IPS-18a (cell line): Measurements from ENCODE around the gene RIBC1.
"Not testable (repeated sequence)": the region's sequence is repeated elsewhere in the genome, so short reads cannot be mapped to it uniquely, and the experiment has no call there.

ENCODE experiments used
- H3K27ac ChIP-seq: one replicate; pipeline ENCODE4 v1.5.1; 2013; ENCODE audit warnings: low read length
- H3K27me3 ChIP-seq: one replicate; pipeline ENCODE4 v1.6.1; 2013; ENCODE audit warnings: mild to moderate bottlenecking, low read length; ENCODE audit not compliant: control insufficient read depth, insufficient read depth
- H3K36me3 ChIP-seq: one replicate; pipeline ENCODE4 v1.6.1; 2013; ENCODE audit warnings: low read depth, low read length; ENCODE audit not compliant: control insufficient read depth
- H3K4me1 ChIP-seq: one replicate; pipeline ENCODE4 v1.6.1; 2013; ENCODE audit warnings: low read depth, low read length; ENCODE audit not compliant: control insufficient read depth
- H3K4me3 ChIP-seq: one replicate; pipeline ENCODE4 v1.5.1; 2013; ENCODE audit warnings: low read length
- H3K9ac ChIP-seq: one replicate; pipeline ENCODE4 v1.6.1; 2013; ENCODE audit warnings: mild to moderate bottlenecking, low read length, moderate library complexity
- H3K9me3 ChIP-seq: one replicate; pipeline ENCODE4 v1.6.1; 2013; ENCODE audit warnings: low read depth, low read length; ENCODE audit not compliant: control insufficient read depth

The RIBC1 gene

DNA sequence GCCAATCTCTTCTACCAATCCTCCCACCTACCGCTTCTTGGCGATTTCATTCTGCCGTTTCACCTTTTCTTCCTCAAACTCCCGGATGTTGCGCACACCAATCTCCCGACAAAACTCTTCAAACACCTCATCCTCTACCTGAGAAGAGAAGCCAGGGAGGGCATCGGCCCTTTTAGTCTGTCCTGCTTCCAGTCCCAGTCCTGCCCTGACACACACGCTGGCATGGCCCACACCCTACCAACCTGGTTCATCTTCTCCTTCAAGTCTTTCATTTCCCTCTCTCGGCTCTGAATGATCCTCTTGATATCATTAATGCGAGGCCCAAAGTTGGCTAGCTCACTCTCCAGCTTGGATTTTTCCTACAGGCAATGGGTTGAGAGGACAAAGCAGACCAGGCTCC, 19.1 kb upstream of the RIBC1 start:
- Histone ChIP-seq H3K27ac (no peak overlapping the region), H3K27me3 (no peaks in the 10 kb centered on the region), H3K4me1 (no peaks in the 10 kb centered on the region), H3K9ac (no peak overlapping the region), H3K9me3 (peaks cover 13% of the 10 kb centered on the region), H3K36me3 (peaks cover 60% of the 10 kb centered on the region), H3K4me3 (no peak overlapping the region)

DNA sequence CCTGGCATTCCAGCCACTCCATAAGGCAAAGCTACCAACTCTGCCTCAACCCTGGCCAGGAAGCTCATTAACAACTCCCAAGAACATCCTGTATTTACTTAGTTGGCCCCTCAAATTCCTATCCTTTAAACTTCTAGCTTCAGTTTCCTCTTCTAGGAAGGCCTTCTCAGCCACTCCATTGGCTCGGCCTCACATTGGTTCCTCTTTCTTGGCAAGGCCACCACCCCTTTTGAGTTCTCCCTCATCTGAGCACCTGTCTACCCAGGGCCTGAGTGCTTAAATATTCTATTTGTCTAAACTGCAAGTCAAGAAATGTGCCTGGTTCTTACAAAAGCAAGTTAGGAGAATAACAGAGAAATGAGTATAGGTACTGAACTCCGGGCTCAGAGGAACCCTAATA, 10.2 kb upstream of the RIBC1 start:
- Histone ChIP-seq H3K27ac (no peak overlapping the region), H3K9ac (no peak overlapping the region), H3K4me3 (no peak overlapping the region), H3K36me3 (peaks cover 47% of the 10 kb centered on the region), H3K9me3 (peaks cover 7% of the 10 kb centered on the region), H3K27me3 (no peaks in the 10 kb centered on the region), H3K4me1 (no peaks in the 10 kb centered on the region)

DNA sequence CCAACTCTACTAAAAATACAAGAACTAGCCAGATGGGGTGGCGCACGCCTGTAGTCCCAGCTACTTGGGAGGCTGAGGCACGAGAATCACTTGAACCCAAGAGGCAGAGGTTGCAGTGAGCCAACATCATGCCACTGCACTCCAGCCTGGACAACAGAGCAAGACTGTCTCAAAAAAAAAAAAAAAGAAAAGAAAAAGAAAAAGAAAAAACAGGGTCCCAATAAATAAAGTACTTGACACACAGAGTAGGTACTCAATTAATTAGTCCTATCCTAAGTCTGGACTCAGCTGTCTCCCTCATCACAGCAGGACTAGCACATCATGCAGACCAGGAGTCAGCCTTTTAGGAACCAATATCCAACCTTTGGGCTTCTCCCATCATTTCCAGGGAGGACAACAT, 2.3 kb upstream of the RIBC1 start:
- not testable (repeated sequence) for H3K4me1 ChIP-seq, H3K4me3 ChIP-seq, H3K9me3 ChIP-seq, H3K9ac ChIP-seq, H3K27me3 ChIP-seq, H3K27ac ChIP-seq, H3K36me3 ChIP-seq

DNA sequence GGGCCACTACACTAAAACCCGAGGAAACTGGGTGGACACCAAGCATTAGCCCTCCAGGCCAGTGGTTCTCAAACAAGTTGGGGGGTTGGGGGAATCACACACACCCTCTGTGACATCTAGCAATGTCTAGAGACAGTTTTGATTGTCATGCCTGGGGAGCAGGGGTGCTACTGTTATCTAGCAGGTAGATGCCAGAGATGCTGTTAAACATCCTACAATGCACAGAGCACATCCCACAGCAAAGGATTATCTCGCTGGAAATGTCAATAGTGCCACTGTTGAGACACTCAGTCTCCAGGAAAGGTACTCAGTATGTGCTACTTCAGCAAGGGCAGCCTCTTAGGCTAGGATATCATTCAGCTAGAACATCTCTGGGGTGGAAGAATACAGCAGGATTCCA, 1.5 kb upstream of the RIBC1 start:
- Histone ChIP-seq H3K36me3 (no peaks in the 10 kb centered on the region), H3K27me3 (no peaks in the 10 kb centered on the region), H3K4me1 (peaks cover 4% of the 10 kb centered on the region), H3K27ac (no peak overlapping the region), H3K9ac (peak overlapping the region; percentile 98), H3K9me3 (no peaks in the 10 kb centered on the region), H3K4me3 (peak overlapping the region; percentile 93)

DNA sequence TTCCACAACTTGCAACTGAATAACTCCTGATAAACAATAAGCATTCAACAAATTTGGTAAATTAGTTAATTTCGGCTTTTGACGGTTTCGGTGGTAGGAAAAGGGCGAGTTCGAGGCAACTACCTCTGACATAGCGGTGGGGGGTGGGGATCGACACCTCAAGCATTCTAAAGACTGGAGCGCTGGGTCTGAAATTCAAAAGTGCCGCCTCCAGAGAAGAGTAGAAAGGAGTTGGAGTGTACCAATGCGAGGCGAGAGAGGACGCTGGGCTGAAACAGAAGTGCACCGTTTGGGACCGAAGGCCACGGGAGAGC, 944 bp upstream of the RIBC1 start:
- peaks cover 4% of the 10 kb centered on the region for H3K4me1 ChIP-seq
- H3K36me3 ChIP-seq = no peaks in the 10 kb centered on the region
- H3K9ac ChIP-seq = peak overlapping the region; percentile 98
- peak overlapping the region; percentile 90 for H3K27ac ChIP-seq
- H3K4me3 ChIP-seq = peak overlapping the region; percentile 93
- H3K9me3 ChIP-seq = no peaks in the 10 kb centered on the region
- no peaks in the 10 kb centered on the region for H3K27me3 ChIP-seq

DNA sequence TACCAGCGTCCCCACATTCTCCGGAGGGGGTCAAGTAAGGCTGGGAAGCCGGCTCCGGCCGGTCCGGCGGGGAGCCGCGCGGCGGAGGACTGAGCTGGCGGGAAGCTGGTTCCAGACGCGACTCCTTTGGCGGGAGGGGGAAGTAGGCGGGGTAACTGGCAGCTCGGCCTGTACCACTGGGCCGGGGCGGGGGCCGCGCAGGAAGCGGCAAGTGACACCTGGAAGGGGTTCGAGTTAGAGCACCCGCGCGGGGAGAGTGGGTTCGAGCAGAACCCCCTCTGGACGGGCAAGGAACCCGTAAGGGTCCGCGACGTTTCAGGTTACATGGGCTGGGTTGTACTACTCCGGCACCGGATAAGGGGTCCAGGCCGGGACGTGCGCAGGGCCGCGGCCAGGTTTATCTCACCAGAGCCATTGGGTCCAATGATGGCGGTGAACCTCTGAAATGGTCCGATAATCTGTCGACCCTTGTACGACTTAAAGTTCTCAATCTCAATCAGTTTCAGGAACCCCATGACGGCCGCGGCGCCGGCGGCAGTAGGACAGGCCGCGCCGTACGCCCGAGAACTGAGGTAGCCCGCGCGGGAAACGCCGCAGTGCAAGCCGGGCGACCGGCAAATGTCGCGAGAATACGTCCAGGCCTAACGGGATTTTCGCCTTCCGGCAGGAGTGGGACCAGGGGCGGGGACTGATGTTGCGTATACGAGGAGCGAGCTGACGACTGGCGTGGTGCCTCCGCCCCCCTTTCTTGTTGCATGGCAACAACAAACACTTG, 400 bp upstream of the RIBC1 start, which contains the start of gene SMC1A:
Gene SMC1A, minus strand, starts transcription at position 569 of the 775 bp plus-strand sequence. Its CDS starts 54 bp downstream, at position 515.
- H3K36me3 ChIP-seq = no peaks in the 10 kb centered on the region
- peak within 1 kb of the TSS; percentile 90 for H3K27ac ChIP-seq
- H3K27me3 ChIP-seq = no peaks in the 10 kb centered on the region
- H3K4me1 ChIP-seq = peaks cover 4% of the 10 kb centered on the region
- H3K4me3 ChIP-seq = peak within 1 kb of the TSS; percentile 93
- H3K9ac ChIP-seq = peak within 1 kb of the TSS; percentile 98
- H3K9me3 ChIP-seq = no peaks in the 10 kb centered on the region

DNA sequence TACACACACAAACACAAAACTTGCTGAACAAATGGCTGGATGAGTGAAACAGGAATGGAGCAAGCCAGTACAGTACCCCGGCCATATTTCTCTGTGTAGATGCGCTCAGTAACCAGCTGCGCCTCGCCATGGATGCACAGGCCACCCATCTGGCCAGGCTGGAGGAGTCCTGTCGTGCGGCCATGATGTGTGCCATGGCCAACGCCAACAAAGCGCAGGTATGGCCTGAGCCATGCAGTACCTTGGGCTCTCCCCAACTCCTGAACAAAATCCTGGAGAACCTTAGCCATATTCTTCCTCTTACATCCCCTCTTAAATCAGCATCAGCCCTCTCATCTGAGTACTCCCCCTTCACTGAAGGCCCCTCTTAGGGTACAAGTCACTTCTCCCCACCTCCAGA, 7.1 kb downstream of the RIBC1 start:
- Histone ChIP-seq H3K9ac (no peak overlapping the region), H3K9me3 (peaks cover 3% of the 10 kb centered on the region), H3K36me3 (no peaks in the 10 kb centered on the region), H3K4me3 (no peak overlapping the region), H3K27ac (no peak overlapping the region), H3K4me1 (no peaks in the 10 kb centered on the region), H3K27me3 (no peaks in the 10 kb centered on the region)

DNA sequence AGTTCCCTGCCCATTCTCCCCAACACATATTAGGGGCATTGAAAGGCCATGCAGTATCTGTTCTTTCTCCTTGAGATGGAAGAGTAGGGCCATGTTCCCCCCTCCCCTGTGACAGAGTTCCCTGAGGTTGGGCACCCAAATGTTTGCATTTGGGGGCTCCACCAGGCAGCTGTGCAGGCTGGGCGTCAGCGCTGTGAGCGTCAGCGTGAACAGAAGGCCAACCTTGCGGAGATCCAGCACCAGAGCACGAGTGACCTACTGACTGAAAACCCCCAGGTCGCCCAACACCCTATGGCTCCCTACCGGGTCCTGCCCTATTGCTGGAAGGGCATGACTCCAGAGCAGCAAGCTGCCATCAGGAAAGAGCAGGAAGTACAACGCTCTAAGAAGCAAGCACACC, 7.6 kb downstream of the RIBC1 start:
- H3K4me3 ChIP-seq = no peak overlapping the region
- no peak overlapping the region for H3K27ac ChIP-seq
- no peaks in the 10 kb centered on the region for H3K4me1 ChIP-seq
- no peaks in the 10 kb centered on the region for H3K27me3 ChIP-seq
- no peaks in the 10 kb centered on the region for H3K36me3 ChIP-seq
- peaks cover 3% of the 10 kb centered on the region for H3K9me3 ChIP-seq
- no peak overlapping the region for H3K9ac ChIP-seq

DNA sequence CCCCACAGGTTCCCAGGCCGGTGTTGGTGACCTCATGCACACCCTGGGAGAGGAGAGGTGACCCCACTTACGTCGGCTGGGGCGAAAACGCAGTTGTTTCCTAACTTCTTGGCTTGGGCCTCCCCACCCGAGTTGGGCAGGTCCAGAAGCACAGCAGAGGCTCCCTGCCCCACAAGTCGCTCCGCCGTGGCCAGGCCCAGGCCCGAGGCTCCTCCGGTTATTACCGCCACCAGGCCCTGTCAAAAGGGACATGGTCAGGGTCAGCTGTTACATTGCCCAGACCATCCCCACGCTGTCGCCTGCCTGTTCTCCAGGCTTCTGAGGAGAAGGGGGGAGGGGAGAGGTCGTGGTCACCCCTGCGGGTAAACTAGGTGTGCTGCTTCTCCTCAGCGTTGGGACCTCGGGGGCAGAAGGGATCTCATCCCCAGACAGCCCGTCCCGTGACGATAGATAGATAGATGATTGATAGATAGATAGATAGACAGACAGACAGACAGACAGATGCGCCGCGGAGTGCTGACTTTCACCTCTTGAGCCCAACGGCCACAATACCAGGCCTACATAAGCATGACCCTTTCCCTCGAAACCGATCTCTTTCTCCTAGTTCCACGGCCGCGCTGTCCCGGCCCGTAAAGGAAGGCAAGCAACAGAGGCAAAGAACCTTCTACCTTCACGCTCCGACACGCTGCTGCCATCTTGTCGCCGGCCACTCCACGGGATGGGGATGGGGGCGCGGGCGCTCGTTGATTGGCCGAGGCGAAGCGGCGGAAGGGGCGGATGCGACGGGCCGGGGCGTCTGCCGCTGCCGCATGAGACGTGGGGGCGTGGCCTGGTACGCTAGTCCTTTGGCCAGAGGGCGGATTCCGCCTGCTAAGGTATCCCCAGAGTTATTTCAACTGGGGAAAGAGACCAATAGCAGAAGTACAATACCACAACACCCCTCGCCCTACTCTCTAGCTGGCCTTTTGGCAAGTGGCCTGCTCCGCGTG, 11.3 kb downstream of the RIBC1 start, which contains the start of gene HSD17B10:
Gene HSD17B10, minus strand, starts transcription at position 720 of the 989 bp plus-strand sequence. Its CDS starts 25 bp downstream, at position 695.
- no peaks in the 10 kb centered on the region for H3K36me3 ChIP-seq
- peaks cover 3% of the 10 kb centered on the region for H3K9me3 ChIP-seq
- peak within 1 kb of the TSS; percentile 52 for H3K9ac ChIP-seq
- no peak within 1 kb of the TSS for H3K27ac ChIP-seq
- H3K4me1 ChIP-seq = no peaks in the 10 kb centered on the region
- H3K4me3 ChIP-seq = peak within 1 kb of the TSS; percentile 76
- H3K27me3 ChIP-seq = no peaks in the 10 kb centered on the region

DNA sequence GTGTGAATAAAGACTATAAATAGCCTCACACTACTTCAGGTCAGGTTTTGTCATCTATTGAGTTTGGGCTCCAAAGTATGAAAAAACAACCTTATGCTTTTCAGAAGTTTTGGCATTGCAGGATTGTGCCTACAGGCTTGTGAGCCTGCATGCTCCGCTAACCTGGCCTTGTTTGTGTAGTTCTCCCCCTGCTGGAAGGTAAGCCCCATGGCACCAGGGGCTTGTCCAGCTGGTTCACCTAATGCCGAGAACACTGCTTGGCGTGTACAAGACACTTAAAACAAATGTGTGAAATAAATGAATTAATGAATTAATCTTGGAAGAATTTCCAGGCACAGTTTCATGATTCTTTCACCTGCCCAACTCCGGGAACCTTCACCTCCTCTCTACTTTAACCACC, 13.3 kb downstream of the RIBC1 start:
- no peaks in the 10 kb centered on the region for H3K4me1 ChIP-seq
- H3K9me3 ChIP-seq = no peaks in the 10 kb centered on the region
- H3K27ac ChIP-seq = no peak overlapping the region
- H3K36me3 ChIP-seq = no peaks in the 10 kb centered on the region
- H3K4me3 ChIP-seq = no peak overlapping the region
- peaks cover 8% of the 10 kb centered on the region for H3K27me3 ChIP-seq
- no peak overlapping the region for H3K9ac ChIP-seq

DNA sequence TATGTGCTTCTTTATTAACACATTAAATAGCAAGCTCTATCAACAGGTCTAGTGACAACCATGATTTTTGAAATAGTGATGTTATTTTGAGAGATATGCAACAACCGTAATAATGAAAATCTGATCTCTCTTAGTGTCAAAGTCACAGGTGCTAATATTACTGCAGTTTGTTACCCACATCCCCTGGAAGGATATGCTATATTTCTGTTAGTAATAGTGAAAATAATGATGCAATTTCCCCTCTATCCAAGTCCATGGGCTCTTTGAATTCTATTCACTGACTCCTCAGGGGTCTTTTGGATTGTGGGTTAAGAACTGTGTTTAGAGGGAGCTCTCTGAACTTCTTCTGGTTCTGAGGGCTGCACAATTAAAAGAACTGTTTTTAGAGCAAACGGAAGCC, 14.5 kb downstream of the RIBC1 start:
- Histone ChIP-seq H3K9ac (no peak overlapping the region), H3K27ac (no peak overlapping the region), H3K4me1 (no peaks in the 10 kb centered on the region), H3K36me3 (no peaks in the 10 kb centered on the region), H3K9me3 (no peaks in the 10 kb centered on the region), H3K27me3 (peaks cover 12% of the 10 kb centered on the region), H3K4me3 (no peak overlapping the region)
